ENCODE measurements around the gene LINC01488. TPM values are rescaled to one million over a fixed set of nuclear protein-coding genes. Genes with fewer than 3 reads are reported as not detected.

LINC01488 gene
- total and polyA plus RNA-seq, 9 of the 15 experiments (the other 6 are each of a cell fraction or from before 2014, with no cell fraction given): not detected

DNA sequence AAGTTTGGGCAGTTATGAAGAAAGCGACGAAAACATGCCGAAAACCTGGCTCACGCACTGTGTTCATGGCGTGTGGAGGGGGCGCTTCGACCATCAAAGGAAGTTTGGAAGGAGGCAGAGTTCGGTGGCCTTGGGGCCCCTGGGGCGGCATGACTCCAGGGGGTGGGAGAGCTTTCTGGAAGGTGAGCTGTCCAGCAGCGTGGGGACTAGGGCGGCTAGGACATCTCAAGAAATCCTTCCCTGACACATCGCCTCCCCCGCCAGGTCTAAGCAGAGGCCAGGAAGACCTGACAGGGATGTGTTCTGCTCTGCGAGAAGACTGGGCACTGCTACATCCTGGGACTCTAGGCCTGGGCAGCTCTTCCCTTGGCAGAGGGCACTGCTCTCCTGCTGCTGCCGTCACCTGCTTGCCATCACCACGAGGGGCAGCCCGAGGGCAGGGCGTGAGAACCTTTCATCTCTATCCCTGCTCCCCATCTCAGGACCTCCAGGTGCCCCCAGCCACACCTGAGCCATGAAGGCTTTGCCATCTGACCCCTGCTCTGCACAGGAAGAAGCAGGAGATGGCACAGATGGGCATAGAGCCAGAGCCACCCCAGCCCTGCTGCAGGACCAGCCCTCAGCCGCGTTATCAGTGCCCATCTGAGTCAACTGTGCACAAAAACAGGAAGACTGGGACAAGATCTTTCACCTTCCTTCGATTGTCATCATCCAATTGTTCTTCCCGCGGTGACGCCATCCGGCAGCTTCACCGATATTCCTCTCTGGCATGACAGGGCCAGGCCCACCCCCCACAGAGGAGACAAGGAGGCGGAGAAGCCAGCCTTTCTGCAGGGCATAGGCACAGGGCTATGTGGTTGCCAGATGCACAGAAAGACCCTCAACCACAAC, 12.7 kb downstream of the LINC01488 start:
- Histone ChIP-seq H3K9me1 (ENCODE audit: control insufficient read depth, insufficient read depth, low read length) (no peaks in the 10 kb centered on the region), H2AFZ (ENCODE audit: low read depth, low read length) (no peak overlapping the region), H4K20me1 (replicated peaks; ENCODE audit: control insufficient read depth, insufficient read depth, low read length) (no peaks in the 10 kb centered on the region; the same call in 1 of the 2 replicates), H3K4me2 (ENCODE audit: insufficient read depth, low read length) (no peak overlapping the region), H3K79me2 (ENCODE audit: control insufficient read depth, insufficient read depth, low read length) (no peaks in the 10 kb centered on the region), H3K27ac (ENCODE audit: extremely low read depth, low read depth, low read length) (no peak overlapping the region), H3K4me3 (no peak overlapping the region), H3K36me3 (ENCODE audit: control insufficient read depth, insufficient read depth, low read length) (no peaks in the 10 kb centered on the region), H3K9ac (ENCODE audit: insufficient read depth in 1 of 2, low read depth in 2 of 2, low read length in 2 of 2) (no peak overlapping the region), H3K9me3 (replicated peaks; ENCODE audit: control insufficient read depth, insufficient read depth, low read depth, low read length) (no peaks in the 10 kb centered on the region), H3K4me1 (replicated peaks in 1 of 2; ENCODE audit: control insufficient read depth in 2 of 2, insufficient read depth in 2 of 2, low read length in 2 of 2) (peaks cover 0 to 8% of the 10 kb centered on the region in 2 experiments; a peak in 2 of 5 replicates), H3K27me3 (ENCODE audit: control insufficient read depth in 2 of 2, insufficient read depth in 2 of 2, low read length in 2 of 2) (peaks cover 42 to 91% of the 10 kb centered on the region in 2 experiments)
- FAIRE-seq: no peak
- POLR2A ChIA-PET: no interaction called here
- in situ Hi-C loops (cut with MboI) (no loop called here), intact Hi-C loops (cut with micrococcal nuclease) (no loop called here)
- WGBS (ENCODE audit: insufficient coverage, low coverage, missing lambda C conversion rate): 18% methylated on average over 23 of the region's 27 CpGs
- BruUV-seq (replicated peaks): no TSS peak
- no peak for ATAC-seq
- no peak for TF ChIP-seq SMAD1 (IDR thresholded peaks at IDR 0.05; ENCODE audit: low read depth, low read length, partially characterized antibody)
- TF ChIP-seq SOX6 (IDR thresholded peaks at IDR 0.05): peak; percentile 20; the same call in 1 of the 2 replicates
- CTCF ChIA-PET (ENCODE audit: low intra/inter-chr PET ratio): no interaction called here
- no peak for DNase-seq (ENCODE audit: extremely low read depth in 1 of 4, low spot score in 3 of 4)

- peaks cover 4% of the 10 kb centered on the region for H4K20me1 ChIP-seq (replicated peaks; ENCODE audit: control insufficient read depth, insufficient read depth, low read length)
- ATAC-seq: no peak
- no peaks in the 10 kb centered on the region for H3K36me3 ChIP-seq (ENCODE audit: control insufficient read depth, insufficient read depth, low read length)
- ChIA-PET POLR2A (no interaction called here), CTCF (ENCODE audit: low intra/inter-chr PET ratio) (no interaction called here)
- peaks cover 42 to 90% of the 10 kb centered on the region in 2 experiments for H3K27me3 ChIP-seq (ENCODE audit: control insufficient read depth in 2 of 2, insufficient read depth in 2 of 2, low read length in 2 of 2)
- no peak for DNase-seq (ENCODE audit: extremely low read depth in 1 of 4, low spot score in 3 of 4)
- H3K9me1 ChIP-seq (ENCODE audit: control insufficient read depth, insufficient read depth, low read length): no peaks in the 10 kb centered on the region
- no peak overlapping the region for H3K27ac ChIP-seq (ENCODE audit: extremely low read depth, low read depth, low read length)
- intact Hi-C loops (cut with micrococcal nuclease): no loop called here
- H3K79me2 ChIP-seq (ENCODE audit: control insufficient read depth, insufficient read depth, low read length): no peaks in the 10 kb centered on the region
- no peak overlapping the region for H2AFZ ChIP-seq (ENCODE audit: low read depth, low read length)
- peaks cover 0 to 4% of the 10 kb centered on the region in 2 experiments; a peak in 1 of 5 replicates for H3K4me1 ChIP-seq (replicated peaks in 1 of 2; ENCODE audit: control insufficient read depth in 2 of 2, insufficient read depth in 2 of 2, low read length in 2 of 2)
- no peak overlapping the region for H3K9ac ChIP-seq (ENCODE audit: insufficient read depth in 1 of 2, low read depth in 2 of 2, low read length in 2 of 2)
- in situ Hi-C loops (cut with MboI): no loop called here
- WGBS (ENCODE audit: insufficient coverage, low coverage, missing lambda C conversion rate): 3% methylated on average over 7 of the region's 7 CpGs
- BruUV-seq (replicated peaks): no TSS peak
- H3K4me3 ChIP-seq: no peak overlapping the region
- no peaks in the 10 kb centered on the region for H3K9me3 ChIP-seq (replicated peaks; ENCODE audit: control insufficient read depth, insufficient read depth, low read depth, low read length)
- H3K4me2 ChIP-seq (ENCODE audit: insufficient read depth, low read length): no peak overlapping the region
- FAIRE-seq: no peak
- TF ChIP-seq ZNF445 (CRISPR knock-in tag; IDR thresholded peaks at IDR 0.05; ENCODE audit: low read depth) (no peak), LEF1 (IDR thresholded peaks at IDR 0.05) (no peak), PTTG1 (tag; IDR thresholded peaks at IDR 0.05; ENCODE audit: low read depth) (no peak), ZNF143 (CRISPR knock-in tag; IDR thresholded peaks at IDR 0.05) (no peak), SIN3A (IDR thresholded peaks at IDR 0.05; ENCODE audit: borderline replicate concordance in 2 of 2, control insufficient read depth in 1 of 2, low read depth in 2 of 2, low read length in 2 of 2) (no peak), FUS (optimal IDR thresholded peaks at IDR 0.05; ENCODE audit: low read depth, low read length) (no peak), ZNF830 (CRISPR knock-in tag; IDR thresholded peaks at IDR 0.05) (no peak), TCF7L2 (IDR thresholded peaks at IDR 0.05; ENCODE audit: low read depth, low read length) (no peak)
- TF ChIP-seq, protein P1, sequence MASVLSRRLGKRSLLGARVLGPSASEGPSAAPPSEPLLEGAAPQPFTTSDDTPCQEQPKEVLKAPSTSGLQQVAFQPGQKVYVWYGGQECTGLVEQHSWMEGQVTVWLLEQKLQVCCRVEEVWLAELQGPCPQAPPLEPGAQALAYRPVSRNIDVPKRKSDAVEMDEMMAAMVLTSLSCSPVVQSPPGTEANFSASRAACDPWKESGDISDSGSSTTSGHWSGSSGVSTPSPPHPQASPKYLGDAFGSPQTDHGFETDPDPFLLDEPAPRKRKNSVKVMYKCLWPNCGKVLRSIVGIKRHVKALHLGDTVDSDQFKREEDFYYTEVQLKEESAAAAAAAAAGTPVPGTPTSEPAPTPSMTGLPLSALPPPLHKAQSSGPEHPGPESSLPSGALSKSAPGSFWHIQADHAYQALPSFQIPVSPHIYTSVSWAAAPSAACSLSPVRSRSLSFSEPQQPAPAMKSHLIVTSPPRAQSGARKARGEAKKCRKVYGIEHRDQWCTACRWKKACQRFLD (CRISPR knock-in tag; IDR thresholded peaks at IDR 0.05): no peak
These were observed 13.4 kb downstream of the LINC01488 start for GRCh38 chr11:69494851-69495250.

Data from K562 (cell line).